HCT116 (cell line): Measurements from ENCODE around the gene SEMA5B. TPM values are rescaled to one million over a fixed set of nuclear protein-coding genes. Genes with fewer than 3 reads are reported as not detected.

Source experiments
- ATAC-seq: fragments of 200-7000 bp; cut with Tn5 transposase; 2 replicates; pipeline ENCODE4 v1.9.1; 2020; ENCODE audit warnings: mild to moderate bottlenecking, moderate library complexity
- BruUV-seq: library from RNA; stranded (reverse); fragments of 400-500 nt; replicated peaks from 2 replicates; lab custom pipeline; 2021; lab: Mats Ljungman, UMichigan
- CTCF ChIA-PET: fragments of 300-600 bp; sonication (Branson Sonifier 250); formaldehyde crosslinking; loops from one replicate; lab custom pipeline; 2021; ENCODE audit warnings: antibody characterized with exemption; lab: Charles Lee
- POLR2A ChIA-PET: fragments of 300-600, 350-600 bp; sonication (Branson Sonifier 250); formaldehyde crosslinking; loops from one replicate; lab custom pipeline; 2021; ENCODE audit warnings: antibody characterized with exemption; lab: Charles Lee
- RAD21 ChIA-PET, 2 experiments: fragments of 300-600 bp; sonication (Branson Sonifier 250); formaldehyde crosslinking; loops; one replicate each; lab custom pipeline; 2023; ENCODE audit warnings: low total read pairs in 2 of 2; ENCODE audit not compliant: uncharacterized antibody in 2 of 2, unreplicated experiment in 2 of 2, low non-redundant PET in 1 of 2; lab: Charles Lee
- DNase-seq: peaks from one replicate; pipeline ENCODE4 v3.0.0-alpha.2; 2010; ENCODE audit warnings: low read depth, low spot score
- H2AFZ ChIP-seq: fragments of 200-600 bp; shearing (Covaris generic), sonication (generic); 2 replicates; pipeline ENCODE4 v1.6.1; 2017; ENCODE audit warnings: low read depth, mixed run types, mixed read lengths, antibody characterized with exemption, low read length; ENCODE audit not compliant: poor library complexity, severe bottlenecking
- H3K27ac ChIP-seq: 2 replicates; pipeline ENCODE4 v1.5.1; 2012; ENCODE audit warnings: low read depth, low read length
- H3K27me3 ChIP-seq: fragments of 200-600 bp; sonication (generic); 2 replicates; pipeline ENCODE4 v1.6.1; 2016; ENCODE audit warnings: mixed run types, low read length, mixed read lengths; ENCODE audit not compliant: insufficient read depth
- H3K36me3 ChIP-seq, 2 experiments: fragments of 200-500 bp in 1 of 2; fragments of 200-600 bp in 1 of 2; sonication (Bioruptor generic) in 1 of 2; sonication (generic) in 1 of 2; 2 replicates each; pipeline versions ENCODE4 v1.5.1 to v1.6.1; 2014 to 2016; ENCODE audit warnings: low read length in 2 of 2, inconsistent platforms in 1 of 2, mixed read lengths in 1 of 2, mixed run types in 1 of 2; ENCODE audit not compliant: insufficient read depth in 2 of 2, control insufficient read depth in 1 of 2
- H3K4me1 ChIP-seq, 2 experiments: fragments of 200-600 bp in 1 of 2; sonication (generic) in 1 of 2; 2 replicates each; pipeline versions ENCODE4 v1.5.1 to v1.6.1; 2012 to 2017; ENCODE audit warnings: low read length in 2 of 2, inconsistent platforms in 1 of 2, mild to moderate bottlenecking in 1 of 2, mixed read lengths in 1 of 2, mixed run types in 1 of 2, moderate library complexity in 1 of 2; ENCODE audit not compliant: insufficient read depth in 2 of 2, control insufficient read depth in 1 of 2
- H3K4me2 ChIP-seq: fragments of 200-600 bp; sonication (generic); 2 replicates; pipeline ENCODE4 v1.6.1; 2017; ENCODE audit warnings: mixed run types, low read length, mixed read lengths
- H3K4me3 ChIP-seq, 2 experiments: fragments of 200-600 bp in 1 of 2; sonication (generic) in 1 of 2; replicated peaks in 1 of 2; 2 replicates each; pipeline ENCODE4 v1.5.1; 2011 to 2016; ENCODE audit warnings: low read length in 2 of 2, control low read depth in 1 of 2, low read depth in 1 of 2, mild to moderate bottlenecking in 1 of 2, mixed read lengths in 1 of 2, mixed run types in 1 of 2
- H3K79me2 ChIP-seq: fragments of 200-600 bp; sonication (generic); 2 replicates; pipeline ENCODE4 v1.6.1; 2017; ENCODE audit warnings: mild to moderate bottlenecking, mixed run types, low read length, moderate library complexity, mixed read lengths; ENCODE audit not compliant: insufficient read depth
- H3K9ac ChIP-seq: fragments of 200-600 bp; sonication (generic); 2 replicates; pipeline ENCODE4 v1.6.1; 2016; ENCODE audit warnings: low read length, mixed read lengths
- H3K9me2 ChIP-seq: fragments of 200-600 bp; sonication (generic), shearing (Covaris generic); 2 replicates; pipeline ENCODE4 v1.6.1; 2017; ENCODE audit warnings: mixed run types, mild to moderate bottlenecking, moderate library complexity; ENCODE audit not compliant: insufficient read depth
- H3K9me3 ChIP-seq, 2 experiments: fragments of 200-500 bp in 1 of 2; fragments of 200-600 bp in 1 of 2; sonication (Bioruptor generic) in 1 of 2; sonication (generic) in 1 of 2; 2 replicates each; pipeline ENCODE4 v1.6.1; 2014 to 2017; ENCODE audit warnings: low read length in 2 of 2, mixed read lengths in 2 of 2, inconsistent platforms in 1 of 2, low read depth in 1 of 2, mild to moderate bottlenecking in 1 of 2, mixed run types in 1 of 2, moderate library complexity in 1 of 2; ENCODE audit not compliant: control insufficient read depth in 1 of 2, insufficient read depth in 1 of 2
- H4K20me1 ChIP-seq: fragments of 200-600 bp; sonication (generic), shearing (Covaris generic); 2 replicates; pipeline ENCODE4 v1.6.1; 2017; ENCODE audit warnings: mixed run types, mild to moderate bottlenecking, moderate library complexity; ENCODE audit not compliant: insufficient read depth
- CBX3 ChIP-seq: IDR thresholded peaks from 2 replicates; pipeline ENCODE4 v1.6.1; 2012; ENCODE audit warnings: low read depth
- CEBPB ChIP-seq: IDR thresholded peaks from 2 replicates; pipeline ENCODE4 v1.6.1; 2012; ENCODE audit warnings: low read depth
- EGR1 ChIP-seq: IDR thresholded peaks from 2 replicates; pipeline ENCODE4 v1.6.1; 2012; ENCODE audit warnings: low read depth
- ELF1 ChIP-seq: IDR thresholded peaks from 2 replicates; pipeline ENCODE4 v1.6.1; 2012; ENCODE audit warnings: low read depth, borderline replicate concordance
- EZH2 ChIP-seq: fragments of 200-600 bp; sonication (generic); IDR thresholded peaks from 2 replicates; pipeline ENCODE4 v1.6.1; 2017; ENCODE audit warnings: antibody characterized with exemption, mixed run types
- EZH2phosphoT487 ChIP-seq: fragments of 200-600 bp; IDR thresholded peaks from 2 replicates; pipeline ENCODE4 v1.6.1; 2018; ENCODE audit warnings: antibody characterized with exemption, borderline replicate concordance
- FOSL1 ChIP-seq: IDR thresholded peaks from 2 replicates; pipeline ENCODE4 v1.6.1; 2012; ENCODE audit warnings: low read depth
- JUND ChIP-seq: IDR thresholded peaks from 2 replicates; pipeline ENCODE4 v1.6.1; 2012
- RAD21 ChIP-seq: IDR thresholded peaks from 2 replicates; pipeline ENCODE4 v1.6.1; 2012; ENCODE audit warnings: low read depth, mild to moderate bottlenecking
- TCF7L2 ChIP-seq: IDR thresholded peaks from 2 replicates; pipeline ENCODE4 v1.7.0; 2011; ENCODE audit warnings: borderline replicate concordance, inconsistent platforms; ENCODE audit not compliant: insufficient read depth, insufficient read length; ENCODE audit errors: extremely low read depth
- YY1 ChIP-seq: IDR thresholded peaks from 2 replicates; pipeline ENCODE4 v1.6.1; 2011; ENCODE audit warnings: low read length, low read depth, moderate library complexity, mild to moderate bottlenecking; ENCODE audit not compliant: insufficient replicate concordance; ENCODE audit errors: extremely low read depth
- ZFX ChIP-seq: fragments of 450-650 bp; IDR thresholded peaks from 2 replicates; pipeline ENCODE4 v1.6.1; 2017
- ZNF274 ChIP-seq: fragments of 200-500 bp; sonication (Bioruptor generic); IDR thresholded peaks from 2 replicates; pipeline ENCODE4 v1.6.1; 2014; ENCODE audit warnings: mild to moderate bottlenecking, low read depth, low read length, inconsistent platforms
- intact Hi-C: fragments of 100-400 bp; cut with micrococcal nuclease; formaldehyde crosslinking; loops from 2 replicates; pipeline ENCODE4 v1.10.0; 2022
- total RNA-seq: library from RNA; stranded (reverse); gene quantifications from one replicate; pipeline ENCODE4 v1.2.1, GENCODE V29; 2021; ENCODE audit not compliant: unreplicated experiment
- TF ChIP-seq, protein P1 (sequence below): IDR thresholded peaks from 2 replicates; pipeline ENCODE4 v1.6.1; 2012
- TF ChIP-seq, protein P2 (sequence below): IDR thresholded peaks from 2 replicates; pipeline ENCODE4 v1.6.1; 2012
- TF ChIP-seq, protein P3 (sequence below): IDR thresholded peaks from 2 replicates; pipeline ENCODE4 v1.6.1; 2011; ENCODE audit warnings: mild to moderate bottlenecking, low read length, moderate library complexity; ENCODE audit not compliant: insufficient replicate concordance; ENCODE audit errors: extremely low read depth

SEMA5B gene
- total RNA-seq, 1 experiment from 2014 or later: 0.15 TPM

DNA sequence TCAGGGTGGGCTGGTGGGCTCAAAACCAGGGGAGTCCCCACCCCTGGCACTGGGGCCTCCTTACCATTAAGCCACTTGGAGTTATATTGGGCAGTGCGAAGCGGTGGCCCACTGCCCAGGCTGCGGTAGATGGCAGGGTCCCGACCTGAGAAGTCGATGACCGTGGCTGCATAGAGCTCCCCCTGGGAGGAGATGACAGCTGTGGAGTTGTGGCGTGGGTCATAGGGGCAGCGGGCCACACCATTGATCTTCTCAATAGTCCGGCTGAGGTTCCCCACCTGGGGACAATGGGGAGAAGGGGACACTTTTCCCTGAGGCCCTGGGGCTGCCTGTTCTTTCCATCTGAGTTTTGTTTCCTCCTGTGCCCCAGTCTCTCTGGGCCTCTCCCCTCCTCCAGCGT is 99.8 kb downstream of the SEMA5B start:
- no peaks in the 10 kb centered on the region for H3K79me2 ChIP-seq
- no peak overlapping the region for H3K27ac ChIP-seq
- no peaks in the 10 kb centered on the region for H3K9me2 ChIP-seq
- TF ChIP-seq JUND (no peak), RAD21 (no peak), CEBPB (no peak), FOSL1 (no peak), EZH2phosphoT487 (no peak), EZH2 (no peak), CBX3 (no peak)
- TF ChIP-seq, protein P1, sequence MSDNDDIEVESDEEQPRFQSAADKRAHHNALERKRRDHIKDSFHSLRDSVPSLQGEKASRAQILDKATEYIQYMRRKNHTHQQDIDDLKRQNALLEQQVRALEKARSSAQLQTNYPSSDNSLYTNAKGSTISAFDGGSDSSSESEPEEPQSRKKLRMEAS: no peak
- TF ChIP-seq, protein P2, sequence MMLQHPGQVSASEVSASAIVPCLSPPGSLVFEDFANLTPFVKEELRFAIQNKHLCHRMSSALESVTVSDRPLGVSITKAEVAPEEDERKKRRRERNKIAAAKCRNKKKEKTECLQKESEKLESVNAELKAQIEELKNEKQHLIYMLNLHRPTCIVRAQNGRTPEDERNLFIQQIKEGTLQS: no peak
- TF ChIP-seq, all 23 proteins: peak for 0
- DNase-seq (no peak), ATAC-seq (no peak)
- RAD21 ChIA-PET: no interaction called here
- intact Hi-C loops: no loop called here
- Histone ChIP-seq H3K4me1 (no peaks in the 10 kb centered on the region), H3K4me3 (no peak overlapping the region), H4K20me1 (no peaks in the 10 kb centered on the region), H3K9ac (no peak overlapping the region), H2AFZ (no peak overlapping the region), H3K9me3 (no peaks in the 10 kb centered on the region), H3K4me2 (no peak overlapping the region), H3K36me3 (no peaks in the 10 kb centered on the region), H3K27me3 (0 out of 2 replicates have a peak, but pooled peaks cover 3% of the 10 kb centered on the region)
- POLR2A ChIA-PET: no interaction called here
- CTCF ChIA-PET: no interaction called here
- BruUV-seq: no TSS peak

DNA sequence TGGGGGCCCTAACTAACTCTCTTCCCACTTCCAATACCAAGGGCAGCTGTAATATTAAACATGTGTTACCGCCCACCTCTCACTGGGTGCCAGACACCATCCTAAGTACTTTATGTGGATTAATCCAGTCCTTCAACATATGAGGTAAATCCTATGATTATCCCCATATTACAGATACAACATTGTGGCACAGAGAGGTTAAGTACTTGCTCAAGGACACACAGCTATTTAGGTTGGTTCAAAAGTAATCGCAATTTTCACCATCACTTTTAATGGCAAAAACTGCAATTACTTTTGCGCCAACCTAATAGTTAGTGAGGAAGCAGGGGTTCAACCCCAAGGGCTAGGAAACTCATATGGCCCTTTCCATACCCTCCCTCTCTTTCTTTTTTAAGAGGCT is 100.8 kb downstream of the SEMA5B start:
- DNase-seq: no peak
- BruUV-seq: no TSS peak
- Histone ChIP-seq H3K9me2 (no peaks in the 10 kb centered on the region), H2AFZ (no peak overlapping the region), H3K4me1 (no peaks in the 10 kb centered on the region), H3K79me2 (no peaks in the 10 kb centered on the region), H3K4me3 (no peak overlapping the region), H3K4me2 (no peak overlapping the region), H3K9ac (no peak overlapping the region), H3K36me3 (no peaks in the 10 kb centered on the region), H4K20me1 (no peaks in the 10 kb centered on the region), H3K9me3 (no peaks in the 10 kb centered on the region), H3K27ac (no peak overlapping the region), H3K27me3 (0 out of 2 replicates have a peak, but pooled peaks cover 3% of the 10 kb centered on the region)
- ChIA-PET POLR2A (no interaction called here), CTCF (no interaction called here), RAD21 (no interaction called here)
- no peak for ATAC-seq
- intact Hi-C loops: no loop called here
- TF ChIP-seq TCF7L2 (no peak), JUND (no peak), RAD21 (no peak), ELF1 (no peak), EZH2phosphoT487 (no peak), CEBPB (no peak), EZH2 (no peak), ZFX (no peak), EGR1 (no peak), YY1 (no peak), ZNF274 (no peak)
- TF ChIP-seq, protein P3, sequence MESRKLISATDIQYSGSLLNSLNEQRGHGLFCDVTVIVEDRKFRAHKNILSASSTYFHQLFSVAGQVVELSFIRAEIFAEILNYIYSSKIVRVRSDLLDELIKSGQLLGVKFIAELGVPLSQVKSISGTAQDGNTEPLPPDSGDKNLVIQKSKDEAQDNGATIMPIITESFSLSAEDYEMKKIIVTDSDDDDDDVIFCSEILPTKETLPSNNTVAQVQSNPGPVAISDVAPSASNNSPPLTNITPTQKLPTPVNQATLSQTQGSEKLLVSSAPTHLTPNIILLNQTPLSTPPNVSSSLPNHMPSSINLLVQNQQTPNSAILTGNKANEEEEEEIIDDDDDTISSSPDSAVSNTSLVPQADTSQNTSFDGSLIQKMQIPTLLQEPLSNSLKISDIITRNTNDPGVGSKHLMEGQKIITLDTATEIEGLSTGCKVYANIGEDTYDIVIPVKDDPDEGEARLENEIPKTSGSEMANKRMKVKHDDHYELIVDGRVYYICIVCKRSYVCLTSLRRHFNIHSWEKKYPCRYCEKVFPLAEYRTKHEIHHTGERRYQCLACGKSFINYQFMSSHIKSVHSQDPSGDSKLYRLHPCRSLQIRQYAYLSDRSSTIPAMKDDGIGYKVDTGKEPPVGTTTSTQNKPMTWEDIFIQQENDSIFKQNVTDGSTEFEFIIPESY: no peak
